OCI-LY7 (cell line): ENCODE data around the gene IFT43.

Experiments used
- EZH2phosphoT487 ChIP-seq: fragments of 200-600 bp; sonication (generic); IDR thresholded peaks from 2 replicates; pipeline ENCODE4 v1.6.1; 2018; ENCODE audit warnings: low read depth, borderline replicate concordance, mild to moderate bottlenecking, mixed run types, antibody characterized with exemption, low read length, moderate library complexity, mixed read lengths
- TF ChIP-seq, protein P1 (sequence below): fragments of 200-600 bp; sonication (generic); conservative IDR thresholded peaks from 2 replicates; pipeline ENCODE4 v1.5.1; 2014; ENCODE audit warnings: mild to moderate bottlenecking, antibody characterized with exemption, low read length, moderate library complexity, mixed read lengths

DNA sequence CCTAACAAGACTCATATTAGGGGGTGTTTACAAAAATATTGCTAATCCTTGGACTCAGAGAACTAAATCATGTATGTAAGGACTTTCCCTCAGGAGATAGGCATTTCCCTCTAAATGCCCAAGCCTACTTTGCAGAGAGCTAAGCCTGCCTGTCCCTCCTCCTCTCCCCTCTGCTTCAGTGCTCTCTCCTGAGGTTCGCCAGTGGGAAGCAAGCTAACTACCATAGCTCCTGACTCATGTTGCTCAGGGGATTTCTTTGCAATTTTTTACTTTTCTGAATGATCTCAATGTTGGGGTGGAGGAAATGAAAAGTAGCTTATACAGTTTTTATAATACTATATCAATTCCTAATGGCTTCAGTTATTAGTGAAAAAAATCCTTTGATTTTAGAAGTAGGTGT, 29.6 kb downstream of the IFT43 start:
- TF ChIP-seq, protein P1, sequence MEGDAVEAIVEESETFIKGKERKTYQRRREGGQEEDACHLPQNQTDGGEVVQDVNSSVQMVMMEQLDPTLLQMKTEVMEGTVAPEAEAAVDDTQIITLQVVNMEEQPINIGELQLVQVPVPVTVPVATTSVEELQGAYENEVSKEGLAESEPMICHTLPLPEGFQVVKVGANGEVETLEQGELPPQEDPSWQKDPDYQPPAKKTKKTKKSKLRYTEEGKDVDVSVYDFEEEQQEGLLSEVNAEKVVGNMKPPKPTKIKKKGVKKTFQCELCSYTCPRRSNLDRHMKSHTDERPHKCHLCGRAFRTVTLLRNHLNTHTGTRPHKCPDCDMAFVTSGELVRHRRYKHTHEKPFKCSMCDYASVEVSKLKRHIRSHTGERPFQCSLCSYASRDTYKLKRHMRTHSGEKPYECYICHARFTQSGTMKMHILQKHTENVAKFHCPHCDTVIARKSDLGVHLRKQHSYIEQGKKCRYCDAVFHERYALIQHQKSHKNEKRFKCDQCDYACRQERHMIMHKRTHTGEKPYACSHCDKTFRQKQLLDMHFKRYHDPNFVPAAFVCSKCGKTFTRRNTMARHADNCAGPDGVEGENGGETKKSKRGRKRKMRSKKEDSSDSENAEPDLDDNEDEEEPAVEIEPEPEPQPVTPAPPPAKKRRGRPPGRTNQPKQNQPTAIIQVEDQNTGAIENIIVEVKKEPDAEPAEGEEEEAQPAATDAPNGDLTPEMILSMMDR: no peak
- TF ChIP-seq EZH2phosphoT487: no peak
